ENCODE measurements around the gene VAV2. TPM values are rescaled to one million over a fixed set of nuclear protein-coding genes. Genes with fewer than 3 reads are reported as not detected.

The VAV2 gene
- polyA plus RNA-seq, 1 of the 3 experiments (the other 2 are of a cell fraction), result 14.9 TPM

DNA sequence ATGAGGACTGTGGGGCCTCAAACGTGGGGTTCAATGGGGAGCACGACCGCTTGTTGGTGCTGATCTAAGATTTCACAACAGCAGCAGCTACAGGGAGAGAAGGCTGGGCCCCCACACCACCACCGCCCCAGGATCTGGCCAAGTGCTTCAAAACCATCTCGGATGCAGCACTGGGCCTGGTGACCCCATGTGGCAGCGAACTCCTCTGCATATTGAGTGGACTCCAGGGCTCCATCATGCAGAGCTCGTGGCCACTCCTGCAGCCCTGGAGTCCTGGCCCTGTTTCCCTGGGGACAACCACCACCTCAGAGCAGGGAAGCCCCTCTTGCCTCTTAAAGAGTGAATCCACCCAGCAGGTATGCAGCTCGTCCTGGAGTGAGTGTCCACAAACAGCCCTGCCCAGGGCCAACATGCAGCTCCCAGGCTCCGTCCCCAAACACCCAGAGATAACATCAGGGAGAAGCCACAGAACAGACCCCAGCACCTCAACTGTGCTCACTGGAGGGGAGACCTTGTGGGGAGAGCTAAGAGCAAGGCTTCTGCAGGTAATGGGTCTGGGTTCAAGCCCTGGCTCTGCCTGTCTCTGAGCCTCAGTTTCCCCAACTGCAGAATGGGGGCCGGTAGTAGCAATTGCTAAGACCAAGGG lies 150.8 kb downstream of the VAV2 start:
- no peaks in the 10 kb centered on the region for H3K36me3 ChIP-seq (replicated peaks in 1 of 2; ENCODE audit: control insufficient read depth in 1 of 2, insufficient read depth in 2 of 2, low read length in 1 of 2)
- H3K4me1 ChIP-seq (ENCODE audit: control insufficient read depth in 1 of 2, insufficient read depth in 2 of 2, low read depth in 1 of 2, low read length in 1 of 2), result peaks cover 0 to 59% of the 10 kb centered on the region in 2 experiments; a peak in 1 of 4 replicates
- no peak for DNase-seq
- H3K27ac ChIP-seq (ENCODE audit: low read depth in 2 of 2, low read length in 1 of 2), result no peak overlapping the region; a peak in 1 of 4 replicates
- no peak overlapping the region for H3K4me2 ChIP-seq
- H2AFZ ChIP-seq (ENCODE audit: low read depth), result no peak overlapping the region
- 0 out of 2 replicates have a peak, but pooled peaks cover 15% of the 10 kb centered on the region for H4K20me1 ChIP-seq (ENCODE audit: insufficient read depth)
- no peaks in the 10 kb centered on the region for H3K9me3 ChIP-seq
- H3K27me3 ChIP-seq (ENCODE audit: insufficient read depth), result no peaks in the 10 kb centered on the region
- H3K9me2 ChIP-seq, result no peaks in the 10 kb centered on the region
- CTCF ChIA-PET, result interaction anchor here (0.9 to 2.4 kb wide), 5 partner anchors 10 to 154 kb away, joined by 3 to 19 read pairs (median 4); no protein-coding TSS in a partner anchor
- no peak overlapping the region for H3K9ac ChIP-seq
- no peaks in the 10 kb centered on the region for H3F3A ChIP-seq (replicated peaks; ENCODE audit: insufficient read depth)
- WGBS (ENCODE audit: low lambda C conversion rate), result 93% methylated on average over 5 of the region's 10 CpGs
- no peak overlapping the region for H3K4me3 ChIP-seq (ENCODE audit: low read depth in 2 of 2, low read length in 1 of 2)
- TF ChIP-seq GATA2 (CRISPR knock-in tag; IDR thresholded peaks at IDR 0.05), result peak; percentile 54
- TF ChIP-seq FOSL2 (IDR thresholded peaks at IDR 0.05; ENCODE audit: borderline replicate concordance, low read depth), result no peak
- TF ChIP-seq, protein P1, sequence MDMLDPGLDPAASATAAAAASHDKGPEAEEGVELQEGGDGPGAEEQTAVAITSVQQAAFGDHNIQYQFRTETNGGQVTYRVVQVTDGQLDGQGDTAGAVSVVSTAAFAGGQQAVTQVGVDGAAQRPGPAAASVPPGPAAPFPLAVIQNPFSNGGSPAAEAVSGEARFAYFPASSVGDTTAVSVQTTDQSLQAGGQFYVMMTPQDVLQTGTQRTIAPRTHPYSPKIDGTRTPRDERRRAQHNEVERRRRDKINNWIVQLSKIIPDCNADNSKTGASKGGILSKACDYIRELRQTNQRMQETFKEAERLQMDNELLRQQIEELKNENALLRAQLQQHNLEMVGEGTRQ (IDR thresholded peaks at IDR 0.05; ENCODE audit: borderline replicate concordance, low read depth, low read length), result no peak
- POLR2A ChIA-PET, result interaction anchor here (0.6 to 1.5 kb wide), 4 partner anchors 11 to 152 kb away, joined by 3 to 7 read pairs (median 3); no protein-coding TSS in a partner anchor
- peaks cover 62% of the 10 kb centered on the region; the same call in 1 of the 2 replicates for H3K79me2 ChIP-seq (ENCODE audit: insufficient read depth)

DNA sequence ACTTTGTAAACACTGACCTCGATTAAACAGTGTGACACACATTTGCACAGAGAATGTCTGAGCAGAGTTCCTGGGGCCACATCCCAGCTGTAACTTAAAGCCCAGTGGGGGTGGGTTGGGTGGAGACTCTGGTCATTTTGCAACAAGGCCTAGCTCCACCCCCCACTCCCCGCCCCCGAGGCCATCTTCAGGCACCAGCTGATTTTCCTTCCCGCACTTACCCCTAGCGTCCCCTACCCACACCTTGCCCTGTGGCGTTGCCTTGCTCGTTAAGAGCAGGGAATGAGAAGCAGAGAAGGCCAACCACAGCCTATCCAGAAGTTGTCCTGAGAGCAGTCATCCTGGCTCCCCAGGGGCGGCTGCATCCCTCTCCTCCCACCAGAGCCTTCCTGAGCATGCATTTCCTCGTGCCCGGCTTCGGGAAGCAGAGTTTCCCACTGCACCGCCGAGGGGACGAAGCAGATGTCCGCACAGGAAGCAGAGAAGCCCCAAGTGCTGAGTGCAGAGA lies 152.2 kb downstream of the VAV2 start:
- no peaks in the 10 kb centered on the region for H3K36me3 ChIP-seq (replicated peaks in 1 of 2; ENCODE audit: control insufficient read depth in 1 of 2, insufficient read depth in 2 of 2, low read length in 1 of 2)
- H3K79me2 ChIP-seq (ENCODE audit: insufficient read depth), result peaks cover 63% of the 10 kb centered on the region; the same call in 1 of the 2 replicates
- H2AFZ ChIP-seq (ENCODE audit: low read depth), result no peak overlapping the region
- H3K4me2 ChIP-seq, result no peak overlapping the region
- H3K4me1 ChIP-seq (ENCODE audit: control insufficient read depth in 1 of 2, insufficient read depth in 2 of 2, low read depth in 1 of 2, low read length in 1 of 2), result peaks cover 0 to 59% of the 10 kb centered on the region in 2 experiments; a peak in 2 of 4 replicates
- ChIA-PET CTCF (interaction anchor here (0.8 to 2.4 kb wide), 6 partner anchors 14 to 155 kb away, joined by 3 to 19 read pairs (median 3); no protein-coding TSS in a partner anchor), POLR2A (interaction anchor here (1.4 to 1.5 kb wide), 2 partner anchors 30 to 34 kb away, joined by 4 to 7 read pairs; no protein-coding TSS in a partner anchor)
- peak overlapping the region in 1 of 2 experiments; percentile 1; a peak in 1 of 4 replicates for H3K27ac ChIP-seq (ENCODE audit: low read depth in 2 of 2, low read length in 1 of 2)
- H3K9me2 ChIP-seq, result no peaks in the 10 kb centered on the region
- WGBS (ENCODE audit: low lambda C conversion rate), result 87% methylated on average over 9 of the region's 15 CpGs
- H3K9ac ChIP-seq, result no peak overlapping the region
- no peaks in the 10 kb centered on the region for H3F3A ChIP-seq (replicated peaks; ENCODE audit: insufficient read depth)
- H3K9me3 ChIP-seq, result no peaks in the 10 kb centered on the region
- H4K20me1 ChIP-seq (ENCODE audit: insufficient read depth), result 0 out of 2 replicates have a peak, but pooled peaks cover 23% of the 10 kb centered on the region
- DNase-seq, result peak; percentile 56
- no peaks in the 10 kb centered on the region for H3K27me3 ChIP-seq (ENCODE audit: insufficient read depth)
- no peak overlapping the region for H3K4me3 ChIP-seq (ENCODE audit: low read depth in 2 of 2, low read length in 1 of 2)
- TF ChIP-seq GABPA (IDR thresholded peaks at IDR 0.05; ENCODE audit: low read depth) (no peak), CHD2 (IDR thresholded peaks at IDR 0.05; ENCODE audit: low read length, partially characterized antibody) (no peak), FOXM1 (IDR thresholded peaks at IDR 0.05; ENCODE audit: low read depth) (no peak), POLR2AphosphoS5 (IDR thresholded peaks at IDR 0.05; ENCODE audit: low read depth, low read length) (no peak), ELF1 (IDR thresholded peaks at IDR 0.05) (no peak), JUND (IDR thresholded peaks at IDR 0.05) (no peak), YY1 (IDR thresholded peaks at IDR 0.05; ENCODE audit: low read depth) (no peak), RAD21 (IDR thresholded peaks at IDR 0.05; ENCODE audit: low read length) (no peak)
- TF ChIP-seq, protein P2, sequence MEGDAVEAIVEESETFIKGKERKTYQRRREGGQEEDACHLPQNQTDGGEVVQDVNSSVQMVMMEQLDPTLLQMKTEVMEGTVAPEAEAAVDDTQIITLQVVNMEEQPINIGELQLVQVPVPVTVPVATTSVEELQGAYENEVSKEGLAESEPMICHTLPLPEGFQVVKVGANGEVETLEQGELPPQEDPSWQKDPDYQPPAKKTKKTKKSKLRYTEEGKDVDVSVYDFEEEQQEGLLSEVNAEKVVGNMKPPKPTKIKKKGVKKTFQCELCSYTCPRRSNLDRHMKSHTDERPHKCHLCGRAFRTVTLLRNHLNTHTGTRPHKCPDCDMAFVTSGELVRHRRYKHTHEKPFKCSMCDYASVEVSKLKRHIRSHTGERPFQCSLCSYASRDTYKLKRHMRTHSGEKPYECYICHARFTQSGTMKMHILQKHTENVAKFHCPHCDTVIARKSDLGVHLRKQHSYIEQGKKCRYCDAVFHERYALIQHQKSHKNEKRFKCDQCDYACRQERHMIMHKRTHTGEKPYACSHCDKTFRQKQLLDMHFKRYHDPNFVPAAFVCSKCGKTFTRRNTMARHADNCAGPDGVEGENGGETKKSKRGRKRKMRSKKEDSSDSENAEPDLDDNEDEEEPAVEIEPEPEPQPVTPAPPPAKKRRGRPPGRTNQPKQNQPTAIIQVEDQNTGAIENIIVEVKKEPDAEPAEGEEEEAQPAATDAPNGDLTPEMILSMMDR (IDR thresholded peaks at IDR 0.05), result no peak
- TF ChIP-seq, protein P3, sequence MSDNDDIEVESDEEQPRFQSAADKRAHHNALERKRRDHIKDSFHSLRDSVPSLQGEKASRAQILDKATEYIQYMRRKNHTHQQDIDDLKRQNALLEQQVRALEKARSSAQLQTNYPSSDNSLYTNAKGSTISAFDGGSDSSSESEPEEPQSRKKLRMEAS (IDR thresholded peaks at IDR 0.05; ENCODE audit: low read depth), result no peak
- TF ChIP-seq, protein P4, sequence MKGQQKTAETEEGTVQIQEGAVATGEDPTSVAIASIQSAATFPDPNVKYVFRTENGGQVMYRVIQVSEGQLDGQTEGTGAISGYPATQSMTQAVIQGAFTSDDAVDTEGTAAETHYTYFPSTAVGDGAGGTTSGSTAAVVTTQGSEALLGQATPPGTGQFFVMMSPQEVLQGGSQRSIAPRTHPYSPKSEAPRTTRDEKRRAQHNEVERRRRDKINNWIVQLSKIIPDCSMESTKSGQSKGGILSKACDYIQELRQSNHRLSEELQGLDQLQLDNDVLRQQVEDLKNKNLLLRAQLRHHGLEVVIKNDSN (IDR thresholded peaks at IDR 0.05; ENCODE audit: borderline replicate concordance, low read depth), result no peak

Data from SK-N-SH (cell line).